Caco-2 (cell line): Measurements from ENCODE around the gene C6orf89. TPM values are rescaled to one million over a fixed set of nuclear protein-coding genes. Genes with fewer than 3 reads are reported as not detected.

ENCODE experiments used
- BruUV-seq: library from RNA; stranded (reverse); fragments of 400-500 nt; replicated peaks from 2 replicates; lab custom pipeline; 2021; lab: Mats Ljungman, UMichigan
- CTCF ChIA-PET: fragments of 300-600 bp; sonication (Branson Sonifier 250); formaldehyde crosslinking; loops from one replicate; lab custom pipeline; 2022; ENCODE audit warnings: antibody characterized with exemption; lab: Charles Lee
- POLR2A ChIA-PET: fragments of 300-600 bp; sonication (Branson Sonifier 250); formaldehyde crosslinking; loops from one replicate; lab custom pipeline; 2022; ENCODE audit warnings: antibody characterized with exemption; lab: Charles Lee
- DNase-seq, 2 experiments: peaks; one replicate each; pipeline versions ENCODE4 v3.0.0 to v3.0.0-alpha.2; 2020 to 2022
- H3K27me3 ChIP-seq: replicated peaks from 2 replicates; pipeline ENCODE4 v1.6.0; 2011; ENCODE audit warnings: low read length; ENCODE audit not compliant: control insufficient read depth, insufficient read depth
- H3K36me3 ChIP-seq: 2 replicates; pipeline ENCODE4 v1.5.1; 2011; ENCODE audit warnings: low read length; ENCODE audit not compliant: control insufficient read depth, insufficient read depth
- H3K4me1 ChIP-seq: fragments of 250-450 bp; sonication (Bioruptor Pico); 2 replicates; pipeline ENCODE4 v1.5.1; 2020; ENCODE audit warnings: mild to moderate bottlenecking
- H3K4me3 ChIP-seq: 2 replicates; pipeline ENCODE4 v1.5.1; 2011; ENCODE audit warnings: low read depth, mild to moderate bottlenecking, control low read depth, low read length
- H3K9me3 ChIP-seq: fragments of 250-450 bp; sonication (Bioruptor Pico); 2 replicates; pipeline ENCODE4 v1.5.1; 2020; ENCODE audit warnings: mild to moderate bottlenecking, moderate library complexity
- H3K27ac Mint-ChIP-seq: one replicate; pipeline ENCODE4 v1.8.0; 2022; ENCODE audit warnings: mixed read lengths; ENCODE audit not compliant: unreplicated experiment
- H3K27me3 Mint-ChIP-seq: one replicate; pipeline ENCODE4 v1.8.0; 2022; ENCODE audit warnings: mixed read lengths; ENCODE audit not compliant: insufficient read depth, unreplicated experiment
- H3K36me3 Mint-ChIP-seq: one replicate; pipeline ENCODE4 v1.8.0; 2022; ENCODE audit warnings: mild to moderate bottlenecking, mixed read lengths; ENCODE audit not compliant: insufficient read depth, unreplicated experiment
- H3K4me1 Mint-ChIP-seq: one replicate; pipeline ENCODE4 v1.8.0; 2022; ENCODE audit warnings: low read depth, mixed read lengths; ENCODE audit not compliant: unreplicated experiment
- H3K4me3 Mint-ChIP-seq: one replicate; pipeline ENCODE4 v1.8.0; 2022; ENCODE audit warnings: mild to moderate bottlenecking, moderate library complexity, mixed read lengths; ENCODE audit not compliant: unreplicated experiment
- H3K9me3 Mint-ChIP-seq: one replicate; pipeline ENCODE4 v1.8.0; 2022; ENCODE audit warnings: mixed read lengths; ENCODE audit not compliant: unreplicated experiment
- CTCF ChIP-seq, 2 experiments: fragments of 200-600 bp in 1 of 2; IDR thresholded peaks; 1 replicate in 1 of 2; 2 replicates in 1 of 2; pipeline versions ENCODE4 v1.5.1 to v1.8.0; 2011 to 2022; ENCODE audit warnings: antibody characterized with exemption in 1 of 2, control low read depth in 1 of 2, inconsistent platforms in 1 of 2, low read depth in 1 of 2, low read length in 1 of 2, mild to moderate bottlenecking in 1 of 2, moderate library complexity in 1 of 2; ENCODE audit not compliant: insufficient read depth in 1 of 2, severe bottlenecking in 1 of 2, unreplicated experiment in 1 of 2
- intact Hi-C: fragments of 100-400 bp; cut with micrococcal nuclease; formaldehyde crosslinking; loops from one replicate; pipeline ENCODE4 v1.10.0; 2022; ENCODE audit not compliant: unreplicated experiment
- total RNA-seq: library from RNA; stranded (reverse); gene quantifications from 2 replicates; pipeline ENCODE4 v1.2.3, GENCODE V29; 2022

C6orf89 gene
- total RNA-seq, 1 experiment from 2014 or later = 24.4 TPM

GRCh38 chr6:36875250-36875633, 10.5 kb upstream of the C6orf89 start:
- POLR2A ChIA-PET = interaction anchor here (0.5 to 1.7 kb wide), 5 partner anchors 10 to 151 kb away, joined by 3 to 12 read pairs (median 9); partner anchors contain the start of genes C6orf89 and MTCH1
- Histone ChIP-seq H3K9me3 (no peaks in the 10 kb centered on the region), H3K4me3 (peak overlapping the region; percentile 78), H3K36me3 (no peaks in the 10 kb centered on the region), H3K27me3 (no peaks in the 10 kb centered on the region), H3K4me1 (0 out of 2 replicates have a peak, but pooled peaks cover 5% of the 10 kb centered on the region)
- Mint-ChIP-seq H3K9me3 (no peaks in the 10 kb centered on the region), H3K36me3 (peaks cover 8% of the 10 kb centered on the region), H3K27me3 (no peaks in the 10 kb centered on the region), H3K27ac (peak overlapping the region; percentile 98), H3K4me3 (peak overlapping the region; percentile 92), H3K4me1 (peaks cover 8% of the 10 kb centered on the region)
- no peak for TF ChIP-seq CTCF (IDR thresholded peaks at IDR 0.05; ENCODE audit: insufficient read depth in 1 of 2, low read depth in 1 of 2, low read length in 1 of 2, severe bottlenecking in 1 of 2, unreplicated experiment in 1 of 2)
- intact Hi-C loops = loop anchor here (1.0 kb wide), 1 partner anchor 10 kb away; the partner anchor contains the start of gene C6orf89
- BruUV-seq = TSS peak; percentile 87
- peak in 1 of 2 experiments; percentile 1 for DNase-seq
- CTCF ChIA-PET = interaction anchor here (0.6 to 4.2 kb wide), 8 partner anchors 11 to 491 kb away, joined by 3 to 31 read pairs (median 4); partner anchors contain the start of gene C6orf89

- Histone ChIP-seq H3K36me3 (no peaks in the 10 kb centered on the region), H3K9me3 (no peaks in the 10 kb centered on the region), H3K4me3 (no peak overlapping the region), H3K27me3 (no peaks in the 10 kb centered on the region), H3K4me1 (peaks cover 4% of the 10 kb centered on the region; the same call in 1 of the 2 replicates)
- Mint-ChIP-seq H3K4me3 (no peak overlapping the region), H3K4me1 (peaks cover 16% of the 10 kb centered on the region), H3K36me3 (no peaks in the 10 kb centered on the region), H3K9me3 (no peaks in the 10 kb centered on the region), H3K27ac (no peak overlapping the region), H3K27me3 (no peaks in the 10 kb centered on the region)
- TF ChIP-seq CTCF (IDR thresholded peaks at IDR 0.05; ENCODE audit: insufficient read depth in 1 of 2, low read depth in 1 of 2, low read length in 1 of 2, severe bottlenecking in 1 of 2, unreplicated experiment in 1 of 2) = no peak
- DNase-seq = no peak
- CTCF ChIA-PET = interaction anchor here (0.8 to 2.3 kb wide), 4 partner anchors 10 to 326 kb away, joined by 4 to 39 read pairs (median 23); partner anchors contain the start of gene PPIL1
- POLR2A ChIA-PET = interaction anchor here (1.5 kb wide), 1 partner anchor 10 kb away, joined by 11 read pairs; the partner anchor contains the start of gene PPIL1
- intact Hi-C loops = loop anchor here (1.0 to 2.0 kb wide), 5 partner anchors 9 to 326 kb away; partner anchors contain the start of gene MTCH1
- no TSS peak for BruUV-seq
Measured at GRCh38 chr6:36884610-36885009, 1.1 kb upstream of the C6orf89 start.

GRCh38 chr6:36886950-36887618, 1.3 kb downstream of the C6orf89 start:
- no peak for TF ChIP-seq CTCF (IDR thresholded peaks at IDR 0.05; ENCODE audit: insufficient read depth in 1 of 2, low read depth in 1 of 2, low read length in 1 of 2, severe bottlenecking in 1 of 2, unreplicated experiment in 1 of 2)
- Mint-ChIP-seq H3K4me1 (peaks cover 16% of the 10 kb centered on the region), H3K27me3 (no peaks in the 10 kb centered on the region), H3K4me3 (peak overlapping the region; percentile 83), H3K36me3 (no peaks in the 10 kb centered on the region), H3K9me3 (no peaks in the 10 kb centered on the region), H3K27ac (peak overlapping the region; percentile 30)
- peaks cover 4% of the 10 kb centered on the region; the same call in 1 of the 2 replicates for H3K4me1 ChIP-seq
- no TSS peak for BruUV-seq
- no peaks in the 10 kb centered on the region for H3K9me3 ChIP-seq
- POLR2A ChIA-PET = no interaction called here
- no peaks in the 10 kb centered on the region for H3K36me3 ChIP-seq
- no peaks in the 10 kb centered on the region for H3K27me3 ChIP-seq
- CTCF ChIA-PET = interaction anchor here (2.3 kb wide), 1 partner anchor 12 kb away, joined by 31 read pairs; the partner anchor contains the start of gene PPIL1
- H3K4me3 ChIP-seq = peak overlapping the region; percentile 80
- intact Hi-C loops = no loop called here
- no peak for DNase-seq
